Peyer's patch (tissue), 4 donors: ENCODE data around the gene SLAMF9.

ENCODE experiments used
- POLR2A ChIP-seq, 2 donors: fragments of 450-650 bp; IDR thresholded peaks; one replicate each; pipeline ENCODE4 v1.5.1; 2017; ENCODE audit warnings: antibody characterized with exemption in 2 of 2, mild to moderate bottlenecking in 2 of 2, moderate library complexity in 2 of 2
- TF ChIP-seq, protein P1 (sequence below), 6 experiments: fragments of 450-650 bp in 4 of 6; fragments of 200-600 bp in 2 of 6; sonication (generic) in 1 of 6; IDR thresholded peaks; one replicate each; pipeline ENCODE4 v1.5.1; 2017 to 2019; ENCODE audit warnings: antibody characterized with exemption in 6 of 6, mild to moderate bottlenecking in 3 of 6, moderate library complexity in 1 of 6

DNA sequence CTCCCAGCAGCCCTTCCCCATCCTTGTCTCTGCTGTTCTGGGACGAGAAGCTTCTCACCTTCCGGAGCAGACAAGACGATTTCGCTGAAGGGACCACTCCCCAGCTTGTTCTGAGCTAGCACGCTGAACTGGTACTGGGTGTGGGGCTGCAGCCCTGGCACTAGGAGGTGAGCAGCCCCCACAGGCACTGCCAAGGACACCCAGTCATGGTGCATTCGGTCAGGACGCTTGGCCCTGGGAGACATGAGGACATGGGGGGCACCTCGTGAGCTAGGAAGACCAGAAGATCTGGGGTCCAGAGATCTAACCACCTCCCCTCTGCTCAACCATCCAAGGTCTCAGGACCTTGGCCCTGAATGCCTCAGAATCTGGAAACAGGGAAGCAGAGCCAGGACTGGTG, 23.4 kb downstream of the SLAMF9 start:
- TF ChIP-seq POLR2A (IDR thresholded peaks at IDR 0.05) = no peak
- TF ChIP-seq, protein P1, sequence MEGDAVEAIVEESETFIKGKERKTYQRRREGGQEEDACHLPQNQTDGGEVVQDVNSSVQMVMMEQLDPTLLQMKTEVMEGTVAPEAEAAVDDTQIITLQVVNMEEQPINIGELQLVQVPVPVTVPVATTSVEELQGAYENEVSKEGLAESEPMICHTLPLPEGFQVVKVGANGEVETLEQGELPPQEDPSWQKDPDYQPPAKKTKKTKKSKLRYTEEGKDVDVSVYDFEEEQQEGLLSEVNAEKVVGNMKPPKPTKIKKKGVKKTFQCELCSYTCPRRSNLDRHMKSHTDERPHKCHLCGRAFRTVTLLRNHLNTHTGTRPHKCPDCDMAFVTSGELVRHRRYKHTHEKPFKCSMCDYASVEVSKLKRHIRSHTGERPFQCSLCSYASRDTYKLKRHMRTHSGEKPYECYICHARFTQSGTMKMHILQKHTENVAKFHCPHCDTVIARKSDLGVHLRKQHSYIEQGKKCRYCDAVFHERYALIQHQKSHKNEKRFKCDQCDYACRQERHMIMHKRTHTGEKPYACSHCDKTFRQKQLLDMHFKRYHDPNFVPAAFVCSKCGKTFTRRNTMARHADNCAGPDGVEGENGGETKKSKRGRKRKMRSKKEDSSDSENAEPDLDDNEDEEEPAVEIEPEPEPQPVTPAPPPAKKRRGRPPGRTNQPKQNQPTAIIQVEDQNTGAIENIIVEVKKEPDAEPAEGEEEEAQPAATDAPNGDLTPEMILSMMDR (IDR thresholded peaks at IDR 0.05) = no peak
